HL-60 (cell line): ENCODE results near the gene SRGAP2B.
"Not testable (repeated sequence)": the region's sequence is repeated elsewhere in the genome, so short reads cannot be mapped to it uniquely, and the experiment has no call there.

Experiments used
- CTCF ChIP-seq: IDR thresholded peaks from one replicate; pipeline ENCODE4 v1.5.1; 2011; ENCODE audit warnings: low read length, control low read depth, inconsistent platforms; ENCODE audit not compliant: insufficient read depth
- SPI1 ChIP-seq: IDR thresholded peaks from 2 replicates; pipeline ENCODE4 v1.6.1; 2012; ENCODE audit warnings: low read depth, mild to moderate bottlenecking, borderline replicate concordance

GRCh38 chr1:145015744-145016491 lies 79.2 kb downstream of the SRGAP2B start:
- not testable (repeated sequence) for TF ChIP-seq CTCF, SPI1
